Right lobe of liver (tissue), 4 donors: Measurements from ENCODE around the gene REV3L.

Experiments used
- POLR2A ChIP-seq: fragments of 450-650 bp; IDR thresholded peaks from one replicate; pipeline ENCODE4 v1.6.1; 2017; ENCODE audit warnings: antibody characterized with exemption, mild to moderate bottlenecking
- TF ChIP-seq, protein P1 (sequence below), 4 donors: fragments of 200-600 bp in 3 of 4; fragments of 450-650 bp in 1 of 4; IDR thresholded peaks; one replicate each; pipeline versions ENCODE4 v1.5.1 to v1.8.0; 2016 to 2022; ENCODE audit warnings: antibody characterized with exemption in 4 of 4, mild to moderate bottlenecking in 2 of 4
- donor health status: DM: no; HTN: no; CAD: no.
- donor health status: DM: no; HTN: no; CAD: no.
- donor health status: DM: no; HTN: yes; CAD: no.

- TF ChIP-seq, protein P1, sequence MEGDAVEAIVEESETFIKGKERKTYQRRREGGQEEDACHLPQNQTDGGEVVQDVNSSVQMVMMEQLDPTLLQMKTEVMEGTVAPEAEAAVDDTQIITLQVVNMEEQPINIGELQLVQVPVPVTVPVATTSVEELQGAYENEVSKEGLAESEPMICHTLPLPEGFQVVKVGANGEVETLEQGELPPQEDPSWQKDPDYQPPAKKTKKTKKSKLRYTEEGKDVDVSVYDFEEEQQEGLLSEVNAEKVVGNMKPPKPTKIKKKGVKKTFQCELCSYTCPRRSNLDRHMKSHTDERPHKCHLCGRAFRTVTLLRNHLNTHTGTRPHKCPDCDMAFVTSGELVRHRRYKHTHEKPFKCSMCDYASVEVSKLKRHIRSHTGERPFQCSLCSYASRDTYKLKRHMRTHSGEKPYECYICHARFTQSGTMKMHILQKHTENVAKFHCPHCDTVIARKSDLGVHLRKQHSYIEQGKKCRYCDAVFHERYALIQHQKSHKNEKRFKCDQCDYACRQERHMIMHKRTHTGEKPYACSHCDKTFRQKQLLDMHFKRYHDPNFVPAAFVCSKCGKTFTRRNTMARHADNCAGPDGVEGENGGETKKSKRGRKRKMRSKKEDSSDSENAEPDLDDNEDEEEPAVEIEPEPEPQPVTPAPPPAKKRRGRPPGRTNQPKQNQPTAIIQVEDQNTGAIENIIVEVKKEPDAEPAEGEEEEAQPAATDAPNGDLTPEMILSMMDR (IDR thresholded peaks at IDR 0.05) = no peak
- no peak for TF ChIP-seq POLR2A
Measured at GRCh38 chr6:111342913-111343312, 140.1 kb downstream of the REV3L start.
